Uterus (tissue), 2 donors: ENCODE data around the gene HMOX2.

ENCODE experiments used
- CTCF ChIP-seq, 4 experiments: fragments of 200-600 bp in 2 of 4; fragments of 450-650 bp in 2 of 4; sonication (generic) in 2 of 4; IDR thresholded peaks; one replicate each; pipeline ENCODE4 v1.5.1; 2016 to 2019; ENCODE audit warnings: antibody characterized with exemption in 4 of 4, mild to moderate bottlenecking in 2 of 4, moderate library complexity in 1 of 4
- POLR2A ChIP-seq, 2 donors: fragments of 450-650 bp; IDR thresholded peaks; one replicate each; pipeline ENCODE4 v1.6.1; 2016; ENCODE audit warnings: antibody characterized with exemption in 2 of 2, mild to moderate bottlenecking in 1 of 2, moderate library complexity in 1 of 2

- TF ChIP-seq CTCF (IDR thresholded peaks at IDR 0.05) (no peak), POLR2A (IDR thresholded peaks at IDR 0.05) (no peak)
These were observed 33.9 kb downstream of the HMOX2 start for GRCh38 chr16:4510131-4510530.
